Neural cell (in vitro differentiated cells): ENCODE data around the gene SF1. TPM values are rescaled to one million over a fixed set of nuclear protein-coding genes. Genes with fewer than 3 reads are reported as not detected.

Experiments
- H2AFZ ChIP-seq: fragments of 200-600, 300-800 bp; sonication (generic), shearing (Covaris generic); 2 replicates; pipeline ENCODE4 v1.6.0; 2014; ENCODE audit warnings: low read depth, mild to moderate bottlenecking, antibody characterized with exemption, low read length, moderate library complexity
- H3F3A ChIP-seq: fragments of 200-600 bp; shearing (Covaris generic); 2 replicates; pipeline ENCODE4 v1.6.1; 2016; ENCODE audit warnings: mild to moderate bottlenecking, moderate library complexity, mixed read lengths, antibody characterized with exemption, low read length; ENCODE audit not compliant: insufficient read depth, poor library complexity, severe bottlenecking
- H3K27ac ChIP-seq: fragments of 200-600, 300-800 bp; sonication (generic), shearing (Covaris generic); 2 replicates; pipeline ENCODE4 v1.5.1; 2014; ENCODE audit warnings: mild to moderate bottlenecking, low read length, moderate library complexity
- H3K27me3 ChIP-seq: fragments of 300-800, 200-600 bp; sonication (generic), shearing (Covaris generic); 2 replicates; pipeline ENCODE4 v1.6.0; 2014; ENCODE audit warnings: mild to moderate bottlenecking, low read depth, low read length, moderate library complexity; ENCODE audit not compliant: insufficient read depth
- H3K36me3 ChIP-seq: fragments of 300-800, 200-600 bp; sonication (generic), shearing (Covaris generic); 2 replicates; pipeline ENCODE4 v1.5.1; 2014; ENCODE audit warnings: mild to moderate bottlenecking, antibody characterized with exemption, low read length, moderate library complexity; ENCODE audit not compliant: insufficient read depth
- H3K4me2 ChIP-seq: fragments of 300-800, 200-600 bp; sonication (generic), shearing (Covaris generic); 2 replicates; pipeline ENCODE4 v1.6.0; 2014; ENCODE audit warnings: mild to moderate bottlenecking, low read length
- H3K4me3 ChIP-seq: fragments of 300-800, 200-600 bp; sonication (generic), shearing (Covaris generic); 2 replicates; pipeline ENCODE4 v1.5.1; 2014; ENCODE audit warnings: mild to moderate bottlenecking, low read length, moderate library complexity
- H3K79me2 ChIP-seq: fragments of 200-600 bp; shearing (Covaris generic); replicated peaks from 2 replicates; pipeline ENCODE4 v1.6.0; 2014; ENCODE audit warnings: mild to moderate bottlenecking, low read length, moderate library complexity; ENCODE audit not compliant: insufficient read depth
- H3K9ac ChIP-seq: fragments of 300-800, 200-600 bp; sonication (generic), shearing (Covaris generic); 2 replicates; pipeline ENCODE4 v1.6.1; 2016; ENCODE audit warnings: mild to moderate bottlenecking, low read length, mixed read lengths
- H3K9me2 ChIP-seq: fragments of 200-600 bp; shearing (Covaris generic); 2 replicates; pipeline ENCODE4 v1.6.1; 2016; ENCODE audit warnings: mild to moderate bottlenecking, low read length, mixed read lengths; ENCODE audit not compliant: insufficient read depth
- H3K9me3 ChIP-seq: fragments of 200-600, 300-800 bp; sonication (generic), shearing (Covaris generic); 2 replicates; pipeline ENCODE4 v1.6.1; 2016; ENCODE audit warnings: mild to moderate bottlenecking, mixed run types, low read length, moderate library complexity, mixed read lengths
- H4K20me1 ChIP-seq: fragments of 200-600 bp; shearing (Covaris generic); 2 replicates; pipeline ENCODE4 v1.6.1; 2016; ENCODE audit warnings: mild to moderate bottlenecking, mixed run types; ENCODE audit not compliant: insufficient read depth
- EP300 ChIP-seq: fragments of 450-650 bp; conservative IDR thresholded peaks from 2 replicates; pipeline ENCODE4 v1.6.1; 2014; ENCODE audit warnings: antibody characterized with exemption, mild to moderate bottlenecking, moderate library complexity; ENCODE audit not compliant: poor library complexity, severe bottlenecking
- EZH2 ChIP-seq: fragments of 200-600, 300-800 bp; shearing (Covaris generic), sonication (generic); IDR thresholded peaks from 2 replicates; pipeline ENCODE4 v1.6.1; 2014; ENCODE audit warnings: antibody characterized with exemption, low read length, borderline replicate concordance, mild to moderate bottlenecking; ENCODE audit not compliant: insufficient read depth, poor library complexity, severe bottlenecking
- MXI1 ChIP-seq: fragments of 450-650 bp; conservative IDR thresholded peaks from 2 replicates; pipeline ENCODE4 v1.6.1; 2014; ENCODE audit warnings: antibody characterized with exemption, mild to moderate bottlenecking; ENCODE audit not compliant: poor library complexity, severe bottlenecking
- POLR2AphosphoS5 ChIP-seq: IDR thresholded peaks from 2 replicates; pipeline ENCODE4 v1.6.1; 2012
- RAD21 ChIP-seq: fragments of 450-650 bp; conservative IDR thresholded peaks from 2 replicates; pipeline ENCODE4 v1.6.1; 2014; ENCODE audit warnings: antibody characterized with exemption, mild to moderate bottlenecking, moderate library complexity
- SMC3 ChIP-seq: fragments of 450-650 bp; conservative IDR thresholded peaks from 2 replicates; pipeline ENCODE4 v1.6.1; 2014; ENCODE audit warnings: antibody characterized with exemption, mild to moderate bottlenecking, moderate library complexity; ENCODE audit not compliant: poor library complexity
- TAF1 ChIP-seq: IDR thresholded peaks from 2 replicates; pipeline ENCODE4 v1.6.1; 2012; ENCODE audit warnings: low read depth
- polyA plus RNA-seq: library from polyadenylated mRNA; depleted of rRNA; stranded (reverse); fragments of >200 nt; gene quantifications from 2 replicates; pipeline ENCODE4 v1.2.3, GENCODE V29; 2014
- TF ChIP-seq, protein P1 (sequence below): IDR thresholded peaks from 2 replicates; pipeline ENCODE4 v1.6.1; 2012; ENCODE audit warnings: borderline replicate concordance
- TF ChIP-seq, protein P2 (sequence below): fragments of 450-650 bp; IDR thresholded peaks from 2 replicates; pipeline ENCODE4 v1.5.1; 2014; ENCODE audit warnings: antibody characterized with exemption, mild to moderate bottlenecking, moderate library complexity; ENCODE audit not compliant: poor library complexity, severe bottlenecking

SF1 gene
- polyA plus RNA-seq, 1 donor from 2014 or later, result 53.2 TPM

DNA sequence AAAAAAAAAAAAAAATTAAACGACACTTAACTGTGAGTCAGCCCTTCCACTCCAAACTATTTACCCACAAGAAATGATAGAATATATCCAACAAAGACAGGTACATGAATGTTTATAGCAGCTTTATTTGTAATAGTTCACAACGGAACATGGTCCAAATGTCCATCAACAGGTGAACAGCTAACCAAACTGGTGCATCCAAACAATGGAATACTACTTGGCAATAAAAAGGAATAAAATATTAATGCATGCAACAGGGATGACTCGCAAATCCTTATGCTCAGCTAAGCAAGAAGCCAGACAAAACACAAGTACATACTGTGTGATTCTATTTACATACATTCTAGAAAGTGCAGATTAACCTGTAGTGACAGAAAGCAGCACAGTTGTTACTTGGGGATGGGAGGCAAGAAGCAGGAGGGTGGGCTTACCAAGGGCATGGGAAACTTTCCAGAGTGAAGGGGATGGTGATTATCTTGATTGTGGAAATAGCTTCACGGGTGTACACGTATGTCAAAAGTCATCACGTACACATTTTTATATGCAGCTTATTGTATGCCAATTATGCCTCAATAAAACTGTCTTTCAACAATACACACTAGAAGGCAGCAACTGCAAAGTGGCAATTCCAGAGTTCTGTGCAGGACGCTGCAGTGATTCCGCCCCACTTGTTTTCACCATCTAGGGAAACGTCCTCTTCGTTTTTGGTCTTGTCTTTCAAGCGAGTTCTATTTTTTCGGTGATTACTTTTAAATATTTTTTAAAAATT is 6.7 kb upstream of the SF1 start:
- TF ChIP-seq SMC3, result no peak
- TF ChIP-seq RAD21, result no peak
- no peak for TF ChIP-seq EZH2
- TF ChIP-seq, protein P1, sequence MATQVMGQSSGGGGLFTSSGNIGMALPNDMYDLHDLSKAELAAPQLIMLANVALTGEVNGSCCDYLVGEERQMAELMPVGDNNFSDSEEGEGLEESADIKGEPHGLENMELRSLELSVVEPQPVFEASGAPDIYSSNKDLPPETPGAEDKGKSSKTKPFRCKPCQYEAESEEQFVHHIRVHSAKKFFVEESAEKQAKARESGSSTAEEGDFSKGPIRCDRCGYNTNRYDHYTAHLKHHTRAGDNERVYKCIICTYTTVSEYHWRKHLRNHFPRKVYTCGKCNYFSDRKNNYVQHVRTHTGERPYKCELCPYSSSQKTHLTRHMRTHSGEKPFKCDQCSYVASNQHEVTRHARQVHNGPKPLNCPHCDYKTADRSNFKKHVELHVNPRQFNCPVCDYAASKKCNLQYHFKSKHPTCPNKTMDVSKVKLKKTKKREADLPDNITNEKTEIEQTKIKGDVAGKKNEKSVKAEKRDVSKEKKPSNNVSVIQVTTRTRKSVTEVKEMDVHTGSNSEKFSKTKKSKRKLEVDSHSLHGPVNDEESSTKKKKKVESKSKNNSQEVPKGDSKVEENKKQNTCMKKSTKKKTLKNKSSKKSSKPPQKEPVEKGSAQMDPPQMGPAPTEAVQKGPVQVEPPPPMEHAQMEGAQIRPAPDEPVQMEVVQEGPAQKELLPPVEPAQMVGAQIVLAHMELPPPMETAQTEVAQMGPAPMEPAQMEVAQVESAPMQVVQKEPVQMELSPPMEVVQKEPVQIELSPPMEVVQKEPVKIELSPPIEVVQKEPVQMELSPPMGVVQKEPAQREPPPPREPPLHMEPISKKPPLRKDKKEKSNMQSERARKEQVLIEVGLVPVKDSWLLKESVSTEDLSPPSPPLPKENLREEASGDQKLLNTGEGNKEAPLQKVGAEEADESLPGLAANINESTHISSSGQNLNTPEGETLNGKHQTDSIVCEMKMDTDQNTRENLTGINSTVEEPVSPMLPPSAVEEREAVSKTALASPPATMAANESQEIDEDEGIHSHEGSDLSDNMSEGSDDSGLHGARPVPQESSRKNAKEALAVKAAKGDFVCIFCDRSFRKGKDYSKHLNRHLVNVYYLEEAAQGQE, result no peak
- TF ChIP-seq POLR2AphosphoS5, result no peak
- no peak for TF ChIP-seq MXI1
- no peak for TF ChIP-seq EP300
- TF ChIP-seq, protein P2, sequence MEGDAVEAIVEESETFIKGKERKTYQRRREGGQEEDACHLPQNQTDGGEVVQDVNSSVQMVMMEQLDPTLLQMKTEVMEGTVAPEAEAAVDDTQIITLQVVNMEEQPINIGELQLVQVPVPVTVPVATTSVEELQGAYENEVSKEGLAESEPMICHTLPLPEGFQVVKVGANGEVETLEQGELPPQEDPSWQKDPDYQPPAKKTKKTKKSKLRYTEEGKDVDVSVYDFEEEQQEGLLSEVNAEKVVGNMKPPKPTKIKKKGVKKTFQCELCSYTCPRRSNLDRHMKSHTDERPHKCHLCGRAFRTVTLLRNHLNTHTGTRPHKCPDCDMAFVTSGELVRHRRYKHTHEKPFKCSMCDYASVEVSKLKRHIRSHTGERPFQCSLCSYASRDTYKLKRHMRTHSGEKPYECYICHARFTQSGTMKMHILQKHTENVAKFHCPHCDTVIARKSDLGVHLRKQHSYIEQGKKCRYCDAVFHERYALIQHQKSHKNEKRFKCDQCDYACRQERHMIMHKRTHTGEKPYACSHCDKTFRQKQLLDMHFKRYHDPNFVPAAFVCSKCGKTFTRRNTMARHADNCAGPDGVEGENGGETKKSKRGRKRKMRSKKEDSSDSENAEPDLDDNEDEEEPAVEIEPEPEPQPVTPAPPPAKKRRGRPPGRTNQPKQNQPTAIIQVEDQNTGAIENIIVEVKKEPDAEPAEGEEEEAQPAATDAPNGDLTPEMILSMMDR, result no peak
- TF ChIP-seq TAF1, result no peak
- peaks cover 4% of the 10 kb centered on the region for H3K79me2 ChIP-seq
- no peak overlapping the region for H3K9ac ChIP-seq
- H4K20me1 ChIP-seq, result no peaks in the 10 kb centered on the region
- no peak overlapping the region for H3K4me2 ChIP-seq
- no peaks in the 10 kb centered on the region for H3F3A ChIP-seq
- H3K9me3 ChIP-seq, result no peaks in the 10 kb centered on the region
- no peaks in the 10 kb centered on the region for H3K9me2 ChIP-seq
- H3K27me3 ChIP-seq, result no peaks in the 10 kb centered on the region
- H3K36me3 ChIP-seq, result no peaks in the 10 kb centered on the region
- H3K4me3 ChIP-seq, result no peak overlapping the region
- no peak overlapping the region for H3K27ac ChIP-seq
- no peak overlapping the region for H2AFZ ChIP-seq

DNA sequence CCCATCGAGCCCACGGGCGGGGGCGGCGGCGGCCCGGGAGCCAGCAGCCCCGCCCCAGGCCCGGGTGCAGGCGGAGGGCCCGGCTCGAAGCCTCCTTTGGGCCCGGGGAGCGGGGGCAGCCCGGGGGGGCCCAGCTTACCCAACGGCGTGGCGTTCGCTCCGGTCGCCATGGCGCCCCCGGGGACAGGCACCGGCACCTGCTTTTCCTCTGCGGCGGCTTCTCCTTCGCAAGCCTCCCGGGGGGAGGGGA is 194 bp downstream of the SF1 start:
- TF ChIP-seq SMC3, result peak; percentile 15
- TF ChIP-seq, protein P1, result no peak
- peak; percentile 52 for TF ChIP-seq MXI1
- peak overlapping the region; percentile 97 for H3K9ac ChIP-seq
- no peaks in the 10 kb centered on the region for H3K27me3 ChIP-seq
- H3F3A ChIP-seq, result peaks cover 7% of the 10 kb centered on the region
- H4K20me1 ChIP-seq, result peaks cover 30% of the 10 kb centered on the region
- peak overlapping the region; percentile 72 for H3K4me3 ChIP-seq
- no peak overlapping the region for H3K4me2 ChIP-seq
- no peak overlapping the region for H2AFZ ChIP-seq
- H3K9me3 ChIP-seq, result no peaks in the 10 kb centered on the region
- H3K27ac ChIP-seq, result peak overlapping the region; percentile 96
- no peaks in the 10 kb centered on the region for H3K9me2 ChIP-seq
- H3K79me2 ChIP-seq, result peaks cover 46% of the 10 kb centered on the region
- peaks cover 14% of the 10 kb centered on the region for H3K36me3 ChIP-seq
